H54 (cell line): ENCODE data around the gene MAGEA11.
"Not testable (repeated sequence)": the region's sequence is repeated elsewhere in the genome, so short reads cannot be mapped to it uniquely, and the experiment has no call there.

ENCODE experiments used
- DNase-seq: peaks from one replicate; pipeline ENCODE4 v3.0.0; 2011; ENCODE audit warnings: low spot score, mixed read lengths; ENCODE audit not compliant: insufficient read length
- FAIRE-seq: peaks from 3 replicates; lab custom pipeline; 2011; peaks lifted over from hg19 to GRCh38; lab: Jason Lieb, UNC
- POLR2A ChIP-seq: IDR thresholded peaks from 2 replicates; pipeline ENCODE4 v1.6.1; 2011; ENCODE audit warnings: low read depth, mild to moderate bottlenecking, low read length

Gene MAGEA11

GRCh38 chrX:149757206-149758067, 45.6 kb downstream of the MAGEA11 start:
- DNase-seq (no peak), FAIRE-seq (no peak)
- no peak for TF ChIP-seq POLR2A

GRCh38 chrX:149758068-149758714, 46.3 kb downstream of the MAGEA11 start:
- no peak for FAIRE-seq
- no peak for DNase-seq
- TF ChIP-seq POLR2A, result no peak

- not testable (repeated sequence) for FAIRE-seq, DNase-seq
Observed at GRCh38 chrX:149758715-149759078, 46.8 kb downstream of the MAGEA11 start.

- no peak for DNase-seq
- FAIRE-seq, result no peak
- no peak for TF ChIP-seq POLR2A
Observed at GRCh38 chrX:149759824-149760223, 48.0 kb downstream of the MAGEA11 start.

- no peak for TF ChIP-seq POLR2A
- no peak for DNase-seq
- no peak for FAIRE-seq
Observed at GRCh38 chrX:149760965-149761364, 49.1 kb downstream of the MAGEA11 start.

DNA sequence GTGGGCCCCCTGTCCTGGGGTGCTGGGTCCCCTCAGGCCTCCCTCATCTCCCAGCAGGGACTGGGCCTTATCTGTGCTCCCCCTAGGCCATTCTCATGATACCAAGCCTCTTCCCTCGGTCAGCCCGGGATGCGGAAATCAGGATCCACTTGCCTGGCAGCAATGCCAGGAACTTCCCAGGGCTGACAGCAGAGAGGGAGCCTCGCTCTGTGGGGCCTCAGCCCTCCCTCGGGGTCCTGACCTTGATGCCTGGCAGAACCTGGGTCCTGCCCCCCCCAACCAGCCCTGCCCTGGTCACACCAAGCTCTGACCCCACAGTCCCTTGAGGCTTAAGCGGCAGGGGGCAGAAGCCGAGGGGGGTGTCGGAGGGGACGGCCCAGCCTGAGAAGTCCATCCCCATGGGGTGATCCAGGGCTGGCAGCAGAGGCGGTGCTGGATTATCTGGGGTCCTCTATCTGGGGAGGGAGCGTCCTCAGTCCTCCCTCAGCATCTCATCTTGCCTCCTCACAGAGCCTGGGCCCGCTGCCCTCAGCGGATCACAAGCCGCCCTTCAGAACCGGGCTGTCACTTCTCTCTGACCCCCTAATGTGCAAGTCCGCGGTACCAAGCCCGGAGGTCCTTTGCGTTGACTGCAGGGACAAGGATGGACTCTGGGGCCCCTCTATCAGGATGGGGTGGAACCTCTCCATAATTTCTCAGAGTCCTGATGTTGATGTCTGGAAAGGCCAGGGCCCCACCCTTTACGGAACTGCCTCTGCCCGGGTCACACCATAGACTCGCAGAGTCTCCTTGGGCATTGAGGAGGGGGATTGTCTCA, 50.2 kb downstream of the MAGEA11 start:
- FAIRE-seq, DNase-seq: not testable (repeated sequence)

GRCh38 chrX:149762696-149763614, 51.1 kb downstream of the MAGEA11 start:
- FAIRE-seq (no peak), DNase-seq (no peak)
- no peak for TF ChIP-seq POLR2A
